ENCODE results near the gene SDK2.

- TF ChIP-seq PREB (CRISPR knock-in tag; IDR thresholded peaks at IDR 0.05) (no peak), ZNF232 (CRISPR knock-in tag; IDR thresholded peaks at IDR 0.05) (no peak), HIVEP1 (CRISPR knock-in tag; IDR thresholded peaks at IDR 0.05) (no peak), POLR2AphosphoS5 (IDR thresholded peaks at IDR 0.05; ENCODE audit: control insufficient read depth, insufficient read depth, low read depth, low read length) (no peak), RERE (CRISPR knock-in tag; IDR thresholded peaks at IDR 0.05; ENCODE audit: borderline replicate concordance) (no peak), ARID2 (IDR thresholded peaks at IDR 0.05) (no peak)
Observed at GRCh38 chr17:73356561-73357170, 287.6 kb downstream of the SDK2 start.

Data from K562 (cell line).